HFFc6 (cell line): ENCODE results near the gene ARHGEF25. TPM values are rescaled to one million over a fixed set of nuclear protein-coding genes. Genes with fewer than 3 reads are reported as not detected.
A peak's percentile ranks its signal among the peaks of the same experiment; 100 is the strongest.
"Not testable (repeated sequence)": the region's sequence is repeated elsewhere in the genome, so short reads cannot be mapped to it uniquely, and the experiment has no call there.

Experiments used
- DNase-seq: peaks from one replicate; pipeline ENCODE4 v3.0.0-alpha.2; 2018
- H3K27ac Mint-ChIP-seq: 2 replicates; pipeline ENCODE4 v1.8.0; 2020; ENCODE audit warnings: mild to moderate bottlenecking, mixed read lengths
- H3K27me3 Mint-ChIP-seq: 2 replicates; pipeline ENCODE4 v1.8.0; 2021; ENCODE audit warnings: mild to moderate bottlenecking, moderate library complexity, mixed read lengths; ENCODE audit not compliant: insufficient read depth
- H3K36me3 Mint-ChIP-seq: 2 replicates; pipeline ENCODE4 v1.8.0; 2021; ENCODE audit warnings: low read depth, mixed read lengths
- H3K4me1 Mint-ChIP-seq: 2 replicates; pipeline ENCODE4 v1.8.0; 2020; ENCODE audit warnings: low read depth, mixed read lengths
- H3K4me3 Mint-ChIP-seq: 2 replicates; pipeline ENCODE4 v1.8.0; 2020; ENCODE audit warnings: mild to moderate bottlenecking, moderate library complexity, mixed read lengths
- H3K9me3 Mint-ChIP-seq: 2 replicates; pipeline ENCODE4 v1.8.0; 2020; ENCODE audit warnings: mild to moderate bottlenecking, mixed read lengths
- CTCF ChIP-seq: fragments of 200-600 bp; sonication (generic); IDR thresholded peaks from 2 replicates; pipeline ENCODE4 v1.5.0; 2021; ENCODE audit warnings: antibody characterized with exemption, mild to moderate bottlenecking
- total RNA-seq, 6 experiments: library from RNA; stranded (reverse); fragmentation: NEBNext Ultra II Directional; extraction: Animal tissue kit (Norgen Biotek cat#: 25700); gene quantifications; 2 replicates in 1 of 6; 3 replicates in 5 of 6; pipeline ENCODE4 v1.2.3, GENCODE V29; 2021

The ARHGEF25 gene
- total RNA-seq, 6 experiments from 2014 or later, result 10.2 to 21.9 (median 11.9) TPM

- no peak for DNase-seq
- Mint-ChIP-seq H3K4me3 (no peak overlapping the region), H3K9me3 (peaks cover 20% of the 10 kb centered on the region), H3K4me1 (no peaks in the 10 kb centered on the region), H3K27ac (no peak overlapping the region), H3K36me3 (peaks cover 5% of the 10 kb centered on the region; the same call in 1 of the 2 replicates), H3K27me3 (peaks cover 14% of the 10 kb centered on the region; the same call in 1 of the 2 replicates)
- no peak for TF ChIP-seq CTCF
Observed at GRCh38 chr12:57641699-57642442, 30.6 kb downstream of the ARHGEF25 start.

GRCh38 chr12:57645990-57646658 lies 34.9 kb downstream of the ARHGEF25 start:
- not testable (repeated sequence) for H3K4me3 Mint-ChIP-seq, H3K27ac Mint-ChIP-seq, H3K4me1 Mint-ChIP-seq, H3K36me3 Mint-ChIP-seq, H3K27me3 Mint-ChIP-seq
- peak; percentile 35 for DNase-seq
- H3K9me3 Mint-ChIP-seq, result peaks cover 20% of the 10 kb centered on the region

GRCh38 chr12:57646659-57647049 lies 35.4 kb downstream of the ARHGEF25 start:
- H3K4me1 Mint-ChIP-seq, DNase-seq, H3K27me3 Mint-ChIP-seq, H3K4me3 Mint-ChIP-seq, H3K36me3 Mint-ChIP-seq, H3K27ac Mint-ChIP-seq: not testable (repeated sequence)
- H3K9me3 Mint-ChIP-seq, result peaks cover 20% of the 10 kb centered on the region

GRCh38 chr12:57654042-57654441 lies 42.8 kb downstream of the ARHGEF25 start:
- H3K36me3 Mint-ChIP-seq, result peaks cover 9% of the 10 kb centered on the region
- H3K4me1 Mint-ChIP-seq, result no peaks in the 10 kb centered on the region
- DNase-seq, result no peak
- no peak overlapping the region for H3K4me3 Mint-ChIP-seq
- no peak overlapping the region for H3K27ac Mint-ChIP-seq
- peaks cover 19% of the 10 kb centered on the region for H3K27me3 Mint-ChIP-seq
- H3K9me3 Mint-ChIP-seq, result peaks cover 17% of the 10 kb centered on the region; the same call in 1 of the 2 replicates
- TF ChIP-seq CTCF, result no peak

- Mint-ChIP-seq H3K4me3 (no peak overlapping the region), H3K36me3 (peaks cover 13% of the 10 kb centered on the region), H3K4me1 (no peaks in the 10 kb centered on the region), H3K27ac (no peak overlapping the region), H3K9me3 (peaks cover 17% of the 10 kb centered on the region; the same call in 1 of the 2 replicates), H3K27me3 (peaks cover 21% of the 10 kb centered on the region)
- no peak for DNase-seq
- TF ChIP-seq CTCF, result no peak
Observed at GRCh38 chr12:57655541-57656240, 44.5 kb downstream of the ARHGEF25 start.

GRCh38 chr12:57656408-57656807 lies 45.2 kb downstream of the ARHGEF25 start:
- not testable (repeated sequence) for H3K4me1 Mint-ChIP-seq, H3K4me3 Mint-ChIP-seq, DNase-seq, H3K27ac Mint-ChIP-seq
- Mint-ChIP-seq H3K9me3 (peaks cover 22% of the 10 kb centered on the region), H3K36me3 (peaks cover 19% of the 10 kb centered on the region), H3K27me3 (peaks cover 21% of the 10 kb centered on the region)

- no peaks in the 10 kb centered on the region for H3K4me1 Mint-ChIP-seq
- no peak for TF ChIP-seq CTCF
- peaks cover 26% of the 10 kb centered on the region for H3K9me3 Mint-ChIP-seq
- peak; percentile 6 for DNase-seq
- no peak overlapping the region for H3K27ac Mint-ChIP-seq
- H3K27me3 Mint-ChIP-seq, result peaks cover 21% of the 10 kb centered on the region
- no peak overlapping the region for H3K4me3 Mint-ChIP-seq
- H3K36me3 Mint-ChIP-seq, result peaks cover 21% of the 10 kb centered on the region
Observed at GRCh38 chr12:57657744-57658143, 46.5 kb downstream of the ARHGEF25 start.
